ENCODE results near the gene NR3C1. TPM values are rescaled to one million over a fixed set of nuclear protein-coding genes. Genes with fewer than 3 reads are reported as not detected.
A peak's percentile ranks its signal among the peaks of the same experiment; 100 is the strongest.

The NR3C1 gene
- total RNA-seq, 4 donors from 2014 or later = 55.1 to 134 (median 87.3) TPM

DNA sequence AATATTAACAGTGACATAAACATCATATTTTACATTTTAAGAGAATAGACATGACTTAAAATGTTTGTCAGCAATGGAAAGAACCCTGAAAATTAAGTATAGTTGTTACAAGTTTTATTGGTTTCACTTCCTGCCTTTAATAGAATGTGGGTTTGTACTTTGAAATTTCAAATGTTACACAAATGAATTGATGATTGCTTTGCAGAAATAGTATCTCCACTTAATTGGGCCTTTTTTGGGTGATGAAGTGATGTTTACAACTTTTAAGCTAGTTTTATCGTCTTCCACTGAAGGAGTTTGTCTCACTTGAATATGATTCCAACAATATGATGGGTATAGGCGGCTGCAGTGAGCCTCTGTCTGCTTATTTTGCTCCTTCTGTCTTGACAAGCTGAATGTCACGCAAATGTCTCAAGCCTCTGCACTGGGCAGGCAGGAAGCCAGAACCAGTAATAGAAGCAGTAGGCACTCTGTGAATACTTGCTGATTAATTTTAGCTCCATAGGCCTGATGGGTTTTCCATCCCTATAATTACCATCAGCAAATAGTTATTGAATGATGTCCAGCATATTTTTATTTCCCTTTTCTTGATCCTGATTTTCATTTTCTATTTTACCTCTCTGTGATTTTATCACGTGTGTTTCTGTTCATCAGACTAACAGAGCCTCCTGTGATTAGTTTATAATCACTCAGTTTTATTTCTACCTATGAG is 10.6 kb upstream of the NR3C1 start:
- H3K4me3 ChIP-seq = no peak overlapping the region
- TF ChIP-seq, protein P1, sequence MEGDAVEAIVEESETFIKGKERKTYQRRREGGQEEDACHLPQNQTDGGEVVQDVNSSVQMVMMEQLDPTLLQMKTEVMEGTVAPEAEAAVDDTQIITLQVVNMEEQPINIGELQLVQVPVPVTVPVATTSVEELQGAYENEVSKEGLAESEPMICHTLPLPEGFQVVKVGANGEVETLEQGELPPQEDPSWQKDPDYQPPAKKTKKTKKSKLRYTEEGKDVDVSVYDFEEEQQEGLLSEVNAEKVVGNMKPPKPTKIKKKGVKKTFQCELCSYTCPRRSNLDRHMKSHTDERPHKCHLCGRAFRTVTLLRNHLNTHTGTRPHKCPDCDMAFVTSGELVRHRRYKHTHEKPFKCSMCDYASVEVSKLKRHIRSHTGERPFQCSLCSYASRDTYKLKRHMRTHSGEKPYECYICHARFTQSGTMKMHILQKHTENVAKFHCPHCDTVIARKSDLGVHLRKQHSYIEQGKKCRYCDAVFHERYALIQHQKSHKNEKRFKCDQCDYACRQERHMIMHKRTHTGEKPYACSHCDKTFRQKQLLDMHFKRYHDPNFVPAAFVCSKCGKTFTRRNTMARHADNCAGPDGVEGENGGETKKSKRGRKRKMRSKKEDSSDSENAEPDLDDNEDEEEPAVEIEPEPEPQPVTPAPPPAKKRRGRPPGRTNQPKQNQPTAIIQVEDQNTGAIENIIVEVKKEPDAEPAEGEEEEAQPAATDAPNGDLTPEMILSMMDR (IDR thresholded peaks at IDR 0.05) = no peak
- TF ChIP-seq POLR2A (IDR thresholded peaks at IDR 0.05) = no peak
- DNase-seq = no peak
- H3K36me3 ChIP-seq = no peaks in the 10 kb centered on the region
- intact Hi-C loops (cut with DNase I; ENCODE audit: low total_unique reads) = no loop called here
- no peaks in the 10 kb centered on the region for H3K4me1 ChIP-seq
- no peaks in the 10 kb centered on the region for H3K9me3 ChIP-seq
- H3K27me3 ChIP-seq = no peaks in the 10 kb centered on the region
- no peak overlapping the region for H3K27ac ChIP-seq

DNA sequence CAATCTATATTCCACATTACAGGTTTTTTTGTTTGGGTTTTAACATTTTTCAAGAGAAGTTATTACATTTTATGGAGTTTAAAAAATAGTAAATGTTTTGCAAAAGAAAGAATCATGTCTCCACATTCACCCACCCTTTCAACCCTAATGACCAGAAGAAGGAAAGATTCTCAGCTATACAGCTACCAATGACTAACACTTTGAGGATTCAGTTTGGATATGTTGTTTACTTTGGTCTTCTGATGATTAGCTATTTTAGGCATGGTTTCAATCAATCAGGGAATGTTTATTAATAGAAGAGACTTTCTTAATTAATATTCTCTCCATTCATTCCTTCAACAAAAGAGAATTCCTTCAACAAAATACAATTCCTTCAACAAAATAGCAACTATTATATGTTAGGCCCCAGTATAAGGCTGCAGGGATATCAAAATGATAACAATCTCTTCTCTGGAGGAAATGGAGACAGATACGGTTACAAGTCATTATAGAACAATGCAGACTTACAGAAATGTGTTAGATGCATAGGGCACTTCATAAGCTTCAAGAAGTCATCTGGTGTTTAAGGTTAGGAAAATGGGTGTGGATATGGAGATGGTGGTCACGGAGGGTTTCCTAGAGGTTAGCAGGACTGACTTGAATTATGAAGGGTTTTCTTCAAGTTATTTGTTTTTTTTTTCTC is 9.3 kb upstream of the NR3C1 start:
- Histone ChIP-seq H3K9me3 (no peaks in the 10 kb centered on the region), H3K36me3 (no peaks in the 10 kb centered on the region), H3K4me3 (no peak overlapping the region), H3K27me3 (no peaks in the 10 kb centered on the region), H3K4me1 (no peaks in the 10 kb centered on the region), H3K27ac (no peak overlapping the region)
- TF ChIP-seq, protein P1 (IDR thresholded peaks at IDR 0.05) = no peak
- no peak for TF ChIP-seq POLR2A (IDR thresholded peaks at IDR 0.05)
- intact Hi-C loops (cut with DNase I; ENCODE audit: low total_unique reads) = no loop called here
- no peak for DNase-seq

DNA sequence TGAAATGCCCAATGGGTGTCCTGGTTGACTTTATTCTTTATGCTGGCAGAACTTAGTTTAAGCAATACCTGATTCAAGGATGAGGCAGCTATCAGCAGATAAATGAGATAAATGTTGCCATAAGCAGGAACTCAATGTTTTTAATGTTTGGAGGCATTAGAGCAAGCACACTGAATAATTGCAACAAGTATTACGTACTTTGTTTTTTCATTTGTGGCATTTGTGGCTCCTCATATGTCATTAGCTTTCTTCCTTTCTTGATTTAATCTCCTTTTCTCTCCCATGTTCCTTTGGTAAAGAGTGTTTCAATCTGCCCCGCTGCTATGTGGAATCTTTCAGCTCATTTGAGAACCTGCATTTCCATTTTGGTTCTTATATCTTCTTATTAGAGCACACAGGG is 6.4 kb upstream of the NR3C1 start:
- intact Hi-C loops (cut with DNase I; ENCODE audit: low total_unique reads) = no loop called here
- DNase-seq = no peak
- no peaks in the 10 kb centered on the region for H3K27me3 ChIP-seq
- H3K4me1 ChIP-seq = no peaks in the 10 kb centered on the region
- no peak for TF ChIP-seq POLR2A (IDR thresholded peaks at IDR 0.05)
- TF ChIP-seq, protein P1 (IDR thresholded peaks at IDR 0.05) = no peak
- no peak overlapping the region for H3K4me3 ChIP-seq
- no peaks in the 10 kb centered on the region for H3K9me3 ChIP-seq
- H3K36me3 ChIP-seq = no peaks in the 10 kb centered on the region
- no peak overlapping the region for H3K27ac ChIP-seq

DNA sequence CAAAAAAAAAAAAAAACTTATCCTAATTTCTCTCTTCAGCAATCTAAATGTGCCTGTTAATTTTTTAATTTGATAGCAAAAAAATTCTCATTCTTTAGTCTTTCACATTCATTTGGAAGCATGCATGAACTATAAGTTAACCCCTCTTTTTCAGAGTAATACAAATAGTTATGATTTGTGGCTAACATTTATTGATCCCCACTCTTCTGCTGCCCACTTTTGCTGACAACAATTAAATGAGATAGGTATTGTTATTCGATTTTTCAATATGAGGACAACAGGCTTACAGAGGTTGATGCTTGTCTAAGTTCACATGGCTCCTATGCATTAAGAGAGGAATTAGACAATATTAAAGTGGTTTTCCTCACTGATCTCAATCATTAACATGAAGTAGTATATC is 2.9 kb upstream of the NR3C1 start:
- TF ChIP-seq POLR2A (IDR thresholded peaks at IDR 0.05) = no peak
- TF ChIP-seq, protein P1 (IDR thresholded peaks at IDR 0.05) = no peak
- no peaks in the 10 kb centered on the region for H3K36me3 ChIP-seq

DNA sequence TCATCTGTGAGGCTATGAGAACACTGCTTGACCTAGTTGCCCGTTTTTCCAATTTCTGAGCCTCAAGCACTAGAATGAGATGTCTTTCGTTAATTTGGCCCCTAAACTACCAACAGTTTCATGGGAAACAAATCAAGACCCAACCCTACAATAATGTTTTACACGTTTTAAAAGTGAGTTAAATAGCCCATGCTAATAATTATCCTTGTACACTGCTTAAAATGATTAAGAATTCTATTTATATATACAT is 2.3 kb upstream of the NR3C1 start:
- Histone ChIP-seq H3K4me1 (no peaks in the 10 kb centered on the region), H3K27ac (peak overlapping the region; percentile 97), H3K27me3 (no peaks in the 10 kb centered on the region), H3K9me3 (no peaks in the 10 kb centered on the region), H3K36me3 (no peaks in the 10 kb centered on the region), H3K4me3 (peak overlapping the region; percentile 57 to 94)
- DNase-seq = no peak
- TF ChIP-seq POLR2A (IDR thresholded peaks at IDR 0.05) = no peak
- intact Hi-C loops (cut with DNase I; ENCODE audit: low total_unique reads) = no loop called here

More for the DNA sequence above, 2.9 kb upstream of the NR3C1 start:
- H3K9me3 ChIP-seq = no peaks in the 10 kb centered on the region
- no peak overlapping the region for H3K4me3 ChIP-seq
- no peak for DNase-seq
- intact Hi-C loops (cut with DNase I; ENCODE audit: low total_unique reads) = no loop called here
- H3K27ac ChIP-seq = no peak overlapping the region
- no peaks in the 10 kb centered on the region for H3K27me3 ChIP-seq
- no peaks in the 10 kb centered on the region for H3K4me1 ChIP-seq

Measured in uterus (tissue), 4 donors.